ENCODE measurements around the gene PRKCH.

Gene PRKCH

GRCh38 chr14:61460718-61461611 is 139.6 kb downstream of the PRKCH start:
- no peaks in the 10 kb centered on the region for H3K9me3 ChIP-seq (ENCODE audit: control insufficient read depth, insufficient read depth, low read depth, low read length)
- no peak overlapping the region for H3K27ac ChIP-seq (ENCODE audit: extremely low read depth, low read depth, low read length)
- ChIA-PET CTCF (interaction anchor here (0.6 to 3.5 kb wide), 22 partner anchors 9 to 667 kb away, joined by 3 to 67 read pairs (median 4); partner anchors contain the start of gene SNAPC1), POLR2A (interaction anchor here (0.7 kb wide), 1 partner anchor 666 kb away, joined by 3 read pairs; no protein-coding TSS in a partner anchor)
- no peak overlapping the region for H3K4me3 ChIP-seq (ENCODE audit: low read depth, low read length)
- H3K4me1 ChIP-seq (ENCODE audit: control insufficient read depth, insufficient read depth, low read length) = peaks cover 10% of the 10 kb centered on the region
- H3K36me3 ChIP-seq (ENCODE audit: control insufficient read depth in 2 of 2, insufficient read depth in 1 of 2, low read length in 2 of 2) = peaks cover 0 to 21% of the 10 kb centered on the region in 2 experiments; a peak in 1 of 3 replicates
- TF ChIP-seq ZFP41 (tag by site-specific recombination; IDR thresholded peaks at IDR 0.05; ENCODE audit: borderline replicate concordance) (no peak), PATZ1 (tag by site-specific recombination; IDR thresholded peaks at IDR 0.05) (0 out of 2 replicates have a peak, but pooled peaks have one; percentile 20), PRDM6 (tag by site-specific recombination; IDR thresholded peaks at IDR 0.05) (no peak), PRDM4 (tag by site-specific recombination; IDR thresholded peaks at IDR 0.05) (peak; percentile 91), ZNF341 (tag by site-specific recombination; IDR thresholded peaks at IDR 0.05; ENCODE audit: low read depth) (no peak), MYNN (tag by site-specific recombination; IDR thresholded peaks at IDR 0.05; ENCODE audit: borderline replicate concordance) (no peak), ZNF530 (tag by site-specific recombination; IDR thresholded peaks at IDR 0.05; ENCODE audit: low read depth) (no peak), GLIS1 (tag by site-specific recombination; IDR thresholded peaks at IDR 0.05) (0 out of 2 replicates have a peak, but pooled peaks have one; percentile 15), PRDM10 (tag by site-specific recombination; IDR thresholded peaks at IDR 0.05) (no peak), ZNF449 (tag by site-specific recombination; IDR thresholded peaks at IDR 0.05) (peak; percentile 72; the same call in 1 of the 2 replicates), ZNF26 (tag by site-specific recombination; IDR thresholded peaks at IDR 0.05) (no peak), ZNF777 (tag by site-specific recombination; IDR thresholded peaks at IDR 0.05; ENCODE audit: borderline replicate concordance) (no peak)
